ENCODE measurements around the gene POLH.

POLH gene

GRCh38 chr6:43559328-43559727, 16.7 kb upstream of the POLH start:
- no peak overlapping the region for H3K27ac ChIP-seq
- TF ChIP-seq ZFX (IDR thresholded peaks at IDR 0.05) (no peak), CTCF (conservative IDR thresholded peaks at IDR 0.05) (no peak)

- no peak overlapping the region for H3K27ac ChIP-seq
- TF ChIP-seq ZFX (IDR thresholded peaks at IDR 0.05) = no peak
- no peak for TF ChIP-seq CTCF (conservative IDR thresholded peaks at IDR 0.05)
Measured at GRCh38 chr6:43570876-43571441, 5.0 kb upstream of the POLH start.

- no peak overlapping the region for H3K27ac ChIP-seq
- TF ChIP-seq CTCF (conservative IDR thresholded peaks at IDR 0.05) (no peak), ZFX (IDR thresholded peaks at IDR 0.05) (no peak)
Measured at GRCh38 chr6:43572015-43572414, 4.0 kb upstream of the POLH start.

- peak overlapping the region; percentile 87 for H3K27ac ChIP-seq
- TF ChIP-seq CTCF (conservative IDR thresholded peaks at IDR 0.05) (no peak), ZFX (IDR thresholded peaks at IDR 0.05) (peak; percentile 52)
Measured at GRCh38 chr6:43575105-43575771, 747 bp upstream of the POLH start.

- TF ChIP-seq ZFX (IDR thresholded peaks at IDR 0.05) (no peak), CTCF (conservative IDR thresholded peaks at IDR 0.05) (no peak)
- H3K27ac ChIP-seq = no peak overlapping the region; the same call in 1 of the 2 replicates
Measured at GRCh38 chr6:43578748-43579147, 2.8 kb downstream of the POLH start.

GRCh38 chr6:43579171-43579570, 3.2 kb downstream of the POLH start:
- H3K27ac ChIP-seq = no peak overlapping the region; the same call in 1 of the 2 replicates
- TF ChIP-seq ZFX (IDR thresholded peaks at IDR 0.05) (no peak), CTCF (conservative IDR thresholded peaks at IDR 0.05) (no peak)

GRCh38 chr6:43582911-43583310, 6.9 kb downstream of the POLH start:
- TF ChIP-seq CTCF (conservative IDR thresholded peaks at IDR 0.05) = no peak
- TF ChIP-seq ZFX (IDR thresholded peaks at IDR 0.05) = no peak
- H3K27ac ChIP-seq = no peak overlapping the region

All from C4-2B (cell line).